Measurements from ENCODE around the gene YIPF3. TPM values are rescaled to one million over a fixed set of nuclear protein-coding genes. Genes with fewer than 3 reads are reported as not detected.
A peak's percentile ranks its signal among the peaks of the same experiment; 100 is the strongest.

YIPF3 gene
- total and polyA plus RNA-seq, 9 of the 15 experiments (the other 6 are each of a cell fraction or from before 2014, with no cell fraction given), result 27.5 to 75.3 (median 57.6) TPM

DNA sequence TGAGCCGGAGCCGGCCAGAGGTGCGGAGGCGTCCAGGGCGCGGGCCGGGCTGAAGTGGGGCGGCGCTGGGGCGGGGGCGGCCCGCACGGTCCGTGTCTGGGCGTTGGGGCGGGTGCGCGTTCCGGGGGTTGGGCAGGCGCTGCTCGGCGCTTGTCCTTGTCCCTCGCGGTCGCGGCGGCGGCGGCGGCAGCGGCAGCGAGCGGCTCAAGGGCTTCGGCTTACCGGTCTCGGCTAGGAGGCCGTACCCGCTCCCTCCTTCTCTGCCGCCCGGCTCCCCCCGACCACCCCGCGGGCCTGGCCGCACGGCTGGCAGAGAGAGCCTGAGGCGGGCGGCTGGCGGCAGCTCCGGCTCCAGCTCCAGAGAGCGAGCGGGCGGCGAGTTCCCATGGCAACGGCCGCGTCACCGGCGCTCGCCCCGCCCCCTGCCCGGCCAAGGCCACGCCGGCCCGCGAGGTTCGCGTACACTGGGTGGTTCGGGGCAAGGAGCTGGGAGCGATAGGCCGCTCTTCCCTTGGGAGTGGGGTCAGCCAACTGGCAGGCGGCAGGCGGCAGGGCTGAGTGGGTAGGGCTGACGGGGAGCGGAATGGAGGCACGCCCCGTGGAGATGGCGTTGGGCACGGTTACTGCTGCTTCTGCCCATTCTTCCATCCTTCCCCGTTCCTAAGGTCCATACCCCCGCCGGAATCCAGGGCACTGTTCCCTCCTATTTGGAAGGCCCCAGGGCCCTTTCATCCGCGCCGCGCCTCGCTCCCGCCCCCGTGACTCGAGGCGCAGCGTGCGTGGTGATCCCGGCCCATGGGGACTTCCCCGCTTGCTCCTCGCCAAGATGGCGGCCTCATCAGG, 6.5 kb downstream of the YIPF3 start, which contains the start of gene LRRC73 (continued):
- TF ChIP-seq MTA2 (IDR thresholded peaks at IDR 0.05; ENCODE audit: low read depth) (no peak), SMAD1 (IDR thresholded peaks at IDR 0.05; ENCODE audit: low read depth, low read length, partially characterized antibody) (no peak), HNRNPH1 (optimal IDR thresholded peaks at IDR 0.05; ENCODE audit: low read depth, low read length) (no peak), MAFF (IDR thresholded peaks at IDR 0.05; ENCODE audit: low read length) (no peak), ETV6 (IDR thresholded peaks at IDR 0.05; ENCODE audit: borderline replicate concordance in 1 of 2, low read depth in 2 of 2, low read length in 1 of 2) (no peak), ETV6 (CRISPR knock-in tag; IDR thresholded peaks at IDR 0.05; ENCODE audit: borderline replicate concordance) (no peak), TRIM25 (IDR thresholded peaks at IDR 0.05; ENCODE audit: borderline replicate concordance) (no peak), MBD2 (IDR thresholded peaks at IDR 0.05; ENCODE audit: borderline replicate concordance, low read depth) (peak; percentile 54; the same call in 1 of the 2 replicates), NFIX (CRISPR knock-in tag; IDR thresholded peaks at IDR 0.05; ENCODE audit: low read depth) (no peak), RAD21 (CRISPR knock-in tag; conservative IDR thresholded peaks at IDR 0.05 in 1 of 2, IDR thresholded peaks at IDR 0.05 in 1 of 2) (no peak), ZNF146 (CRISPR knock-in tag; IDR thresholded peaks at IDR 0.05; ENCODE audit: unreplicated experiment) (no peak), POLR2AphosphoS5 (IDR thresholded peaks at IDR 0.05; ENCODE audit: control insufficient read depth, insufficient read depth, low read depth, low read length) (peak; percentile 25; the same call in 1 of the 2 replicates)
- TF ChIP-seq, protein P1, sequence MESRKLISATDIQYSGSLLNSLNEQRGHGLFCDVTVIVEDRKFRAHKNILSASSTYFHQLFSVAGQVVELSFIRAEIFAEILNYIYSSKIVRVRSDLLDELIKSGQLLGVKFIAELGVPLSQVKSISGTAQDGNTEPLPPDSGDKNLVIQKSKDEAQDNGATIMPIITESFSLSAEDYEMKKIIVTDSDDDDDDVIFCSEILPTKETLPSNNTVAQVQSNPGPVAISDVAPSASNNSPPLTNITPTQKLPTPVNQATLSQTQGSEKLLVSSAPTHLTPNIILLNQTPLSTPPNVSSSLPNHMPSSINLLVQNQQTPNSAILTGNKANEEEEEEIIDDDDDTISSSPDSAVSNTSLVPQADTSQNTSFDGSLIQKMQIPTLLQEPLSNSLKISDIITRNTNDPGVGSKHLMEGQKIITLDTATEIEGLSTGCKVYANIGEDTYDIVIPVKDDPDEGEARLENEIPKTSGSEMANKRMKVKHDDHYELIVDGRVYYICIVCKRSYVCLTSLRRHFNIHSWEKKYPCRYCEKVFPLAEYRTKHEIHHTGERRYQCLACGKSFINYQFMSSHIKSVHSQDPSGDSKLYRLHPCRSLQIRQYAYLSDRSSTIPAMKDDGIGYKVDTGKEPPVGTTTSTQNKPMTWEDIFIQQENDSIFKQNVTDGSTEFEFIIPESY (CRISPR knock-in tag; IDR thresholded peaks at IDR 0.05), result peak; percentile 56; the same call in 1 of the 2 replicates
- TF ChIP-seq, protein P2, sequence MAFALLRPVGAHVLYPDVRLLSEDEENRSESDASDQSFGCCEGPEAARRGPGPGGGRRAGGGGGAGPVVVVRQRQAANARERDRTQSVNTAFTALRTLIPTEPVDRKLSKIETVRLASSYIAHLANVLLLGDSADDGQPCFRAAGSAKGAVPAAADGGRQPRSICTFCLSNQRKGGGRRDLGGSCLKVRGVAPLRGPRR (CRISPR knock-in tag; IDR thresholded peaks at IDR 0.05), result no peak
